ENCODE results near the gene MUC13.
A peak's percentile ranks its signal among the peaks of the same experiment; 100 is the strongest.
"Not testable (repeated sequence)": the region's sequence is repeated elsewhere in the genome, so short reads cannot be mapped to it uniquely, and the experiment has no call there.

MUC13 gene

GRCh38 chr3:124934577-124934976 lies at the start of gene MUC13:
TSS of gene MUC13 (minus strand) at chr3:124934751. CDS start at chr3:124934712, 39 bp downstream.
- no peak for DNase-seq (ENCODE audit: low spot score)

GRCh38 chr3:124982855-124983254 lies 48.3 kb upstream of the MUC13 start:
- DNase-seq (ENCODE audit: low spot score), result no peak

- DNase-seq (ENCODE audit: low spot score), result no peak
These were observed 46.9 kb upstream of the MUC13 start for GRCh38 chr3:124981472-124981871.

- no peak for DNase-seq (ENCODE audit: low spot score)
These were observed 44.1 kb upstream of the MUC13 start for GRCh38 chr3:124978627-124979026.

- DNase-seq (ENCODE audit: low spot score), result no peak
These were observed 41.8 kb upstream of the MUC13 start for GRCh38 chr3:124976383-124976782.

- DNase-seq (ENCODE audit: low spot score), result no peak
These were observed 40.1 kb upstream of the MUC13 start for GRCh38 chr3:124974691-124975090.

GRCh38 chr3:124973290-124973689 lies 38.7 kb upstream of the MUC13 start:
- DNase-seq (ENCODE audit: low spot score), result no peak

GRCh38 chr3:124972457-124972856 lies 37.9 kb upstream of the MUC13 start:
- DNase-seq (ENCODE audit: low spot score), result peak; percentile 39

- DNase-seq (ENCODE audit: low spot score), result no peak
These were observed 35.6 kb upstream of the MUC13 start for GRCh38 chr3:124969963-124970722.

- DNase-seq (ENCODE audit: low spot score), result no peak
These were observed 34.6 kb upstream of the MUC13 start for GRCh38 chr3:124969190-124969589.

GRCh38 chr3:124967964-124968363 lies 33.4 kb upstream of the MUC13 start:
- no peak for DNase-seq (ENCODE audit: low spot score)

- DNase-seq (ENCODE audit: low spot score), result no peak
These were observed 32.2 kb upstream of the MUC13 start for GRCh38 chr3:124966521-124967445.

- no peak for DNase-seq (ENCODE audit: low spot score)
These were observed 30.9 kb upstream of the MUC13 start for GRCh38 chr3:124965413-124965812.

- no peak for DNase-seq (ENCODE audit: low spot score)
These were observed 29.8 kb upstream of the MUC13 start for GRCh38 chr3:124964387-124964786.

GRCh38 chr3:124963755-124964154 lies 29.2 kb upstream of the MUC13 start:
- no peak for DNase-seq (ENCODE audit: low spot score)

GRCh38 chr3:124962403-124962940 lies 27.9 kb upstream of the MUC13 start:
- DNase-seq (ENCODE audit: low spot score), result no peak

- no peak for DNase-seq (ENCODE audit: low spot score)
These were observed 26.1 kb upstream of the MUC13 start for GRCh38 chr3:124960698-124961097.

- DNase-seq (ENCODE audit: low spot score), result no peak
These were observed 25.6 kb upstream of the MUC13 start for GRCh38 chr3:124960105-124960504.

- not testable (repeated sequence) for DNase-seq (ENCODE audit: low spot score)
These were observed 23.4 kb upstream of the MUC13 start for GRCh38 chr3:124957951-124958350.

- no peak for DNase-seq (ENCODE audit: low spot score)
These were observed 17.8 kb upstream of the MUC13 start for GRCh38 chr3:124952282-124952855.

GRCh38 chr3:124951511-124952281 lies 17.1 kb upstream of the MUC13 start:
- no peak for DNase-seq (ENCODE audit: low spot score)

- DNase-seq (ENCODE audit: low spot score), result no peak
These were observed 15.5 kb upstream of the MUC13 start for GRCh38 chr3:124950026-124950425.

Data from HuH-7.5 (cell line).